Measurements from ENCODE around the gene FMNL2.

FMNL2 gene

DNA sequence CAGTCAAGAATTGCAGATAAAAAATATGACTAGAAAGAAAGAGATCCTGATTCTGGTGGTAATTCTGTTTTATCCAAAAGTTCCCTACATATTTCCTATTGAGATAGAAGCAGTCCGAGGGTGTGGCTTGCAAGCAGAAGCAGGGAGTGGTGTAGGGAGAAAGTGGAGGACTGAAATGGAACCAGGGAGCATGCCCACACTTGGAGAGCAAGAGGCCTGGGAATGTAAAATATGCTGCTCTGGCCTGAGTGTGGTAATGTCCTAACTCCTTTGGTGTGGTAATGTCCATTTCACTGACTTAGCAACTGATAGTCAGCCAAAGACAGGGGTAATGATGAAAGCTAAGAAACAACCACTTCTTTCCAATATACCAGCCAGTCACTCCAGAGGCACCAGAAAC is 30.1 kb upstream of the FMNL2 start:
- Histone ChIP-seq H3K36me3 (ENCODE audit: low read length) (no peaks in the 10 kb centered on the region), H3K27me3 (ENCODE audit: low read length) (no peaks in the 10 kb centered on the region), H3K9me2 (replicated peaks; ENCODE audit: insufficient read depth, low read length) (no peaks in the 10 kb centered on the region), H3K4me3 (ENCODE audit: insufficient read depth, low read length, poor library complexity, severe bottlenecking) (no peak overlapping the region), H3K4me2 (ENCODE audit: low read depth, low read length, poor library complexity, severe bottlenecking) (no peak overlapping the region), H4K20me1 (ENCODE audit: low read depth, low read length) (no peaks in the 10 kb centered on the region), H2AFZ (ENCODE audit: low read depth, low read length, severe bottlenecking) (no peak overlapping the region), H3K9me3 (ENCODE audit: insufficient read depth, low read length) (no peaks in the 10 kb centered on the region), H3K9ac (ENCODE audit: low read length) (no peak overlapping the region), H3K27ac (ENCODE audit: low read depth, low read length) (no peak overlapping the region), H3K79me2 (ENCODE audit: insufficient read depth, low read length) (no peaks in the 10 kb centered on the region), H3F3A (ENCODE audit: insufficient read depth) (no peaks in the 10 kb centered on the region)
- TF ChIP-seq, protein P1, sequence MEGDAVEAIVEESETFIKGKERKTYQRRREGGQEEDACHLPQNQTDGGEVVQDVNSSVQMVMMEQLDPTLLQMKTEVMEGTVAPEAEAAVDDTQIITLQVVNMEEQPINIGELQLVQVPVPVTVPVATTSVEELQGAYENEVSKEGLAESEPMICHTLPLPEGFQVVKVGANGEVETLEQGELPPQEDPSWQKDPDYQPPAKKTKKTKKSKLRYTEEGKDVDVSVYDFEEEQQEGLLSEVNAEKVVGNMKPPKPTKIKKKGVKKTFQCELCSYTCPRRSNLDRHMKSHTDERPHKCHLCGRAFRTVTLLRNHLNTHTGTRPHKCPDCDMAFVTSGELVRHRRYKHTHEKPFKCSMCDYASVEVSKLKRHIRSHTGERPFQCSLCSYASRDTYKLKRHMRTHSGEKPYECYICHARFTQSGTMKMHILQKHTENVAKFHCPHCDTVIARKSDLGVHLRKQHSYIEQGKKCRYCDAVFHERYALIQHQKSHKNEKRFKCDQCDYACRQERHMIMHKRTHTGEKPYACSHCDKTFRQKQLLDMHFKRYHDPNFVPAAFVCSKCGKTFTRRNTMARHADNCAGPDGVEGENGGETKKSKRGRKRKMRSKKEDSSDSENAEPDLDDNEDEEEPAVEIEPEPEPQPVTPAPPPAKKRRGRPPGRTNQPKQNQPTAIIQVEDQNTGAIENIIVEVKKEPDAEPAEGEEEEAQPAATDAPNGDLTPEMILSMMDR (IDR thresholded peaks at IDR 0.05; ENCODE audit: insufficient read depth, low read length, poor library complexity, severe bottlenecking): no peak
- TF ChIP-seq EZH2phosphoT487 (conservative IDR thresholded peaks at IDR 0.05; ENCODE audit: low read length): no peak

GRCh38 chr2:152307863-152308262 is 27.1 kb upstream of the FMNL2 start:
- Histone ChIP-seq H4K20me1 (ENCODE audit: low read depth, low read length) (no peaks in the 10 kb centered on the region), H3K36me3 (ENCODE audit: low read length) (no peaks in the 10 kb centered on the region), H3F3A (ENCODE audit: insufficient read depth) (no peaks in the 10 kb centered on the region), H3K4me3 (ENCODE audit: insufficient read depth, low read length, poor library complexity, severe bottlenecking) (no peak overlapping the region), H3K27me3 (ENCODE audit: low read length) (no peaks in the 10 kb centered on the region), H3K79me2 (ENCODE audit: insufficient read depth, low read length) (no peaks in the 10 kb centered on the region), H2AFZ (ENCODE audit: low read depth, low read length, severe bottlenecking) (no peak overlapping the region), H3K4me2 (ENCODE audit: low read depth, low read length, poor library complexity, severe bottlenecking) (no peak overlapping the region), H3K9me2 (replicated peaks; ENCODE audit: insufficient read depth, low read length) (no peaks in the 10 kb centered on the region), H3K9ac (ENCODE audit: low read length) (no peak overlapping the region), H3K27ac (ENCODE audit: low read depth, low read length) (no peak overlapping the region), H3K9me3 (ENCODE audit: insufficient read depth, low read length) (no peaks in the 10 kb centered on the region)
- TF ChIP-seq EZH2phosphoT487 (conservative IDR thresholded peaks at IDR 0.05; ENCODE audit: low read length): no peak
- TF ChIP-seq, protein P1 (IDR thresholded peaks at IDR 0.05; ENCODE audit: insufficient read depth, low read length, poor library complexity, severe bottlenecking): no peak

GRCh38 chr2:152309352-152310214 is 25.4 kb upstream of the FMNL2 start:
- H3K9ac ChIP-seq (ENCODE audit: low read length): no peak overlapping the region
- no peaks in the 10 kb centered on the region for H3K9me2 ChIP-seq (replicated peaks; ENCODE audit: insufficient read depth, low read length)
- H3K4me3 ChIP-seq (ENCODE audit: insufficient read depth, low read length, poor library complexity, severe bottlenecking): no peak overlapping the region
- H3K27me3 ChIP-seq (ENCODE audit: low read length): no peaks in the 10 kb centered on the region
- no peaks in the 10 kb centered on the region for H3K79me2 ChIP-seq (ENCODE audit: insufficient read depth, low read length)
- H3F3A ChIP-seq (ENCODE audit: insufficient read depth): no peaks in the 10 kb centered on the region
- no peaks in the 10 kb centered on the region for H4K20me1 ChIP-seq (ENCODE audit: low read depth, low read length)
- no peaks in the 10 kb centered on the region for H3K9me3 ChIP-seq (ENCODE audit: insufficient read depth, low read length)
- H3K27ac ChIP-seq (ENCODE audit: low read depth, low read length): no peak overlapping the region
- TF ChIP-seq, protein P1 (IDR thresholded peaks at IDR 0.05; ENCODE audit: insufficient read depth, low read length, poor library complexity, severe bottlenecking): no peak
- TF ChIP-seq EZH2phosphoT487 (conservative IDR thresholded peaks at IDR 0.05; ENCODE audit: low read length): no peak
- no peak overlapping the region for H2AFZ ChIP-seq (ENCODE audit: low read depth, low read length, severe bottlenecking)
- H3K36me3 ChIP-seq (ENCODE audit: low read length): no peaks in the 10 kb centered on the region
- H3K4me2 ChIP-seq (ENCODE audit: low read depth, low read length, poor library complexity, severe bottlenecking): no peak overlapping the region

Measured in SU-DHL-6 (cell line).